ENCODE data around the gene ITLN2. TPM values are rescaled to one million over a fixed set of nuclear protein-coding genes. Genes with fewer than 3 reads are reported as not detected.

The ITLN2 gene
- total and polyA plus RNA-seq, 9 of the 15 experiments (the other 6 are each of a cell fraction or from before 2014, with no cell fraction given), result not detected

DNA sequence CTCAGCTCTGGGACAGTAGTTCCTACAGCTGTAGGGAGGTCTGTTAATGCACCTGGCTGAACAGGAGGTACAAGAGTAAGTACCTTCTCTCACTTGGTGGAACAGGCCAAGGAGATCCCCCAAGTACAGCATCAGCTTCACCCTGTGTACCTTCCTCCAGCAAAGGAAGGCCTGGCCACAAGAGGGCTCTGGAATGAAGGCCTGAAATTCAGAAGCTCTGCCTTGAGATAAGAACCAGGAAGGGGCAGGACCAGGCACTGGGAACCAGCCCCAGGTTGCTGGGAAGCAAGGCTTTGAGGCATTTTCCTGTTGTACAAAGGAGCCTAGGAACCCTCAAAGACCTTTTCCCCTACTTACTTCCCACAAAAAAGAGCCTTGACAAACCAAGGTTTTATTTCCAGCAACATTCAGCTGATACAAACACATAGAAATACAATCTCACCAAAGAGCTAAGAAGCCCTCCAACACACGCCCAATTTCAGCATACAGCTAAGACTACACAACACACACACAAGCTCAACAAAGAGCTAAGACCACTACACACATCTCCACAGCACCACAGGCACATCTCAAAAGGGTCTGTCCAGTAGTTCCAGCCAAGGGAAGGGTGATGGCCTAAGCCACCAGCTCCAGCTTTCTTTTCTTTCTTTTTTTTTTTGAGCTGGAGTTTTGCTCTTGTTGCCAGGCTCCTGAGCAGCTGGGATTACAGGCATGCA is 42.9 kb upstream of the ITLN2 start (continued):
- no peak for TF ChIP-seq POU5F1 (IDR thresholded peaks at IDR 0.05; ENCODE audit: borderline replicate concordance, low read depth, low read length, partially characterized antibody)
- TF ChIP-seq, protein P1, sequence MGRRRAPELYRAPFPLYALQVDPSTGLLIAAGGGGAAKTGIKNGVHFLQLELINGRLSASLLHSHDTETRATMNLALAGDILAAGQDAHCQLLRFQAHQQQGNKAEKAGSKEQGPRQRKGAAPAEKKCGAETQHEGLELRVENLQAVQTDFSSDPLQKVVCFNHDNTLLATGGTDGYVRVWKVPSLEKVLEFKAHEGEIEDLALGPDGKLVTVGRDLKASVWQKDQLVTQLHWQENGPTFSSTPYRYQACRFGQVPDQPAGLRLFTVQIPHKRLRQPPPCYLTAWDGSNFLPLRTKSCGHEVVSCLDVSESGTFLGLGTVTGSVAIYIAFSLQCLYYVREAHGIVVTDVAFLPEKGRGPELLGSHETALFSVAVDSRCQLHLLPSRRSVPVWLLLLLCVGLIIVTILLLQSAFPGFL (CRISPR knock-in tag; IDR thresholded peaks at IDR 0.05), result no peak
- TF ChIP-seq KHSRP (IDR thresholded peaks at IDR 0.05), result no peak
- 0 out of 2 replicates have a peak, but pooled peaks have one; percentile 17 for TF ChIP-seq MYC (IDR thresholded peaks at IDR 0.05; ENCODE audit: low read depth, low read length)
- no peak for TF ChIP-seq MYC (CRISPR knock-in tag; IDR thresholded peaks at IDR 0.05; ENCODE audit: borderline replicate concordance, low read depth)
- 0 out of 4 replicates have a peak, but pooled peaks of 1 of the 2 experiments have one; percentile 32 for TF ChIP-seq ARNT (IDR thresholded peaks at IDR 0.05)
- TF ChIP-seq HDGF (IDR thresholded peaks at IDR 0.05), result peak; percentile 95
- TF ChIP-seq ZBED1 (IDR thresholded peaks at IDR 0.05), result no peak
- TF ChIP-seq RAD21 (CRISPR knock-in tag; conservative IDR thresholded peaks at IDR 0.05 in 1 of 2, IDR thresholded peaks at IDR 0.05 in 1 of 2), result peak; percentile 77 to 95
- no peak for TF ChIP-seq BRF1 (IDR thresholded peaks at IDR 0.05; ENCODE audit: borderline replicate concordance, extremely low read depth, insufficient read length)
- TF ChIP-seq THAP7 (CRISPR knock-in tag; IDR thresholded peaks at IDR 0.05), result no peak
- no peak for TF ChIP-seq TAL1 (IDR thresholded peaks at IDR 0.05)
- no peak for TF ChIP-seq ADNP (tag; IDR thresholded peaks at IDR 0.05)
- TF ChIP-seq CCAR2 (IDR thresholded peaks at IDR 0.05; ENCODE audit: low read depth, low read length), result no peak
- no peak for TF ChIP-seq NR3C1 (CRISPR knock-in tag; IDR thresholded peaks at IDR 0.05)
- no peak for TF ChIP-seq ZNF77 (CRISPR knock-in tag; IDR thresholded peaks at IDR 0.05)
- TF ChIP-seq TEAD1 (CRISPR knock-in tag; IDR thresholded peaks at IDR 0.05), result peak in 1 of 2 experiments; percentile 76; a peak in 1 of 4 replicates
- TF ChIP-seq JUND (IDR thresholded peaks at IDR 0.05; ENCODE audit: borderline replicate concordance, low read depth, low read length), result peak; percentile 49; the same call in 1 of the 2 replicates
- peak; percentile 36; the same call in 1 of the 3 replicates for TF ChIP-seq JUND (tag; IDR thresholded peaks at IDR 0.05; ENCODE audit: borderline replicate concordance, low read depth, low read length)
- peak; percentile 79; the same call in 1 of the 2 replicates for TF ChIP-seq MYNN (IDR thresholded peaks at IDR 0.05)
- no peak for TF ChIP-seq MYNN (CRISPR knock-in tag; IDR thresholded peaks at IDR 0.05)
- TF ChIP-seq ETS1 (conservative IDR thresholded peaks at IDR 0.05; ENCODE audit: control insufficient read depth, low read depth, low read length), result no peak
- TF ChIP-seq, protein P2, sequence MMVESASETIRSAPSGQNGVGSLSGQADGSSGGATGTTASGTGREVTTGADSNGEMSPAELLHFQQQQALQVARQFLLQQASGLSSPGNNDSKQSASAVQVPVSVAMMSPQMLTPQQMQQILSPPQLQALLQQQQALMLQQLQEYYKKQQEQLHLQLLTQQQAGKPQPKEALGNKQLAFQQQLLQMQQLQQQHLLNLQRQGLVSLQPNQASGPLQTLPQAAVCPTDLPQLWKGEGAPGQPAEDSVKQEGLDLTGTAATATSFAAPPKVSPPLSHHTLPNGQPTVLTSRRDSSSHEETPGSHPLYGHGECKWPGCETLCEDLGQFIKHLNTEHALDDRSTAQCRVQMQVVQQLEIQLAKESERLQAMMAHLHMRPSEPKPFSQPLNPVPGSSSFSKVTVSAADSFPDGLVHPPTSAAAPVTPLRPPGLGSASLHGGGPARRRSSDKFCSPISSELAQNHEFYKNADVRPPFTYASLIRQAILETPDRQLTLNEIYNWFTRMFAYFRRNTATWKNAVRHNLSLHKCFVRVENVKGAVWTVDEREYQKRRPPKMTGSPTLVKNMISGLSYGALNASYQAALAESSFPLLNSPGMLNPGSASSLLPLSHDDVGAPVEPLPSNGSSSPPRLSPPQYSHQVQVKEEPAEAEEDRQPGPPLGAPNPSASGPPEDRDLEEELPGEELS (CRISPR knock-in tag; IDR thresholded peaks at IDR 0.05; ENCODE audit: borderline replicate concordance), result no peak
- no peak for TF ChIP-seq SNIP1 (IDR thresholded peaks at IDR 0.05; ENCODE audit: low read depth)
- no peak for TF ChIP-seq STAT5A (IDR thresholded peaks at IDR 0.05; ENCODE audit: borderline replicate concordance, low read length)
